H1 (cell line): ENCODE data around the gene RTN4RL1. TPM values are rescaled to one million over a fixed set of nuclear protein-coding genes. Genes with fewer than 3 reads are reported as not detected.

Experiments
- ASH2L ChIP-seq: fragments of 200-600, 300-600 bp; sonication (generic); IDR thresholded peaks from one replicate; pipeline ENCODE4 v1.7.1; 2017; ENCODE audit warnings: low read length
- CHD2 ChIP-seq: IDR thresholded peaks from 2 replicates; pipeline ENCODE4 v1.6.1; 2012; ENCODE audit warnings: low read length, improper control_type of control experiment
- CTBP2 ChIP-seq: IDR thresholded peaks from 2 replicates; pipeline ENCODE4 v1.7.0; 2011; ENCODE audit warnings: borderline replicate concordance, mild to moderate bottlenecking, moderate library complexity, mixed read lengths, low read length; ENCODE audit not compliant: insufficient read depth, insufficient read length
- KDM4A ChIP-seq: IDR thresholded peaks from one replicate; pipeline ENCODE4 v1.7.1; 2012; ENCODE audit warnings: low read depth, mild to moderate bottlenecking, moderate library complexity, low read length, inconsistent platforms; ENCODE audit not compliant: severe bottlenecking
- RXRA ChIP-seq: IDR thresholded peaks from 2 replicates; pipeline ENCODE4 v1.6.1; 2011; ENCODE audit warnings: low read depth, mild to moderate bottlenecking, low read length, moderate library complexity; ENCODE audit not compliant: insufficient read depth
- SIX5 ChIP-seq: IDR thresholded peaks from 2 replicates; pipeline ENCODE4 v1.6.1; 2011; ENCODE audit warnings: mild to moderate bottlenecking, low read depth, low read length
- SP2 ChIP-seq: IDR thresholded peaks from 2 replicates; pipeline ENCODE4 v1.6.1; 2012; ENCODE audit warnings: mild to moderate bottlenecking, low read length, inconsistent platforms
- TEAD4 ChIP-seq: IDR thresholded peaks from 2 replicates; pipeline ENCODE4 v1.6.1; 2012; ENCODE audit warnings: low read depth, low read length, inconsistent platforms, mixed read lengths
- YY1 ChIP-seq: IDR thresholded peaks from 2 replicates; pipeline ENCODE4 v1.6.1; 2011; ENCODE audit warnings: low read depth, mild to moderate bottlenecking, low read length
- polyA plus RNA-seq, 7 experiments: library from polyadenylated mRNA; depleted of rRNA in 3 of 7; stranded (reverse) in 5 of 7; unstranded in 2 of 7; fragments of >200 nt in 5 of 7; fragments of 200-250 nt in 2 of 7; gene quantifications; 1 replicate in 5 of 7; 2 replicates in 1 of 7; 4 replicates in 1 of 7; pipeline versions ENCODE4 v1.2.1 to v1.2.3, GENCODE V29; 2011 to 2013; ENCODE audit warnings: missing spikeins in 2 of 7, mixed read lengths in 2 of 7
- total RNA-seq: library from RNA; stranded (reverse); fragmentation: NEBNext Ultra II Directional; extraction: Animal tissue kit (Norgen Biotek cat#: 25700); gene quantifications from 2 replicates; pipeline ENCODE4 v1.2.1, GENCODE V29; 2021
- TF ChIP-seq, protein P1 (sequence below): fragments of 300-600 bp; sonication (generic); IDR thresholded peaks from 2 replicates; pipeline ENCODE4 v1.7.1; 2012; ENCODE audit warnings: low read length, moderate library complexity, mild to moderate bottlenecking, inconsistent platforms; ENCODE audit not compliant: insufficient replicate concordance

RTN4RL1 gene
- total and polyA plus RNA-seq, 2 of the 8 experiments (the other 6 are each of a cell fraction or from before 2014, with no cell fraction given), result 0.09 TPM; not detected in 1

GRCh38 chr17:2071455-2072281 lies 46.5 kb upstream of the RTN4RL1 start (continued):
- TF ChIP-seq, protein P1, sequence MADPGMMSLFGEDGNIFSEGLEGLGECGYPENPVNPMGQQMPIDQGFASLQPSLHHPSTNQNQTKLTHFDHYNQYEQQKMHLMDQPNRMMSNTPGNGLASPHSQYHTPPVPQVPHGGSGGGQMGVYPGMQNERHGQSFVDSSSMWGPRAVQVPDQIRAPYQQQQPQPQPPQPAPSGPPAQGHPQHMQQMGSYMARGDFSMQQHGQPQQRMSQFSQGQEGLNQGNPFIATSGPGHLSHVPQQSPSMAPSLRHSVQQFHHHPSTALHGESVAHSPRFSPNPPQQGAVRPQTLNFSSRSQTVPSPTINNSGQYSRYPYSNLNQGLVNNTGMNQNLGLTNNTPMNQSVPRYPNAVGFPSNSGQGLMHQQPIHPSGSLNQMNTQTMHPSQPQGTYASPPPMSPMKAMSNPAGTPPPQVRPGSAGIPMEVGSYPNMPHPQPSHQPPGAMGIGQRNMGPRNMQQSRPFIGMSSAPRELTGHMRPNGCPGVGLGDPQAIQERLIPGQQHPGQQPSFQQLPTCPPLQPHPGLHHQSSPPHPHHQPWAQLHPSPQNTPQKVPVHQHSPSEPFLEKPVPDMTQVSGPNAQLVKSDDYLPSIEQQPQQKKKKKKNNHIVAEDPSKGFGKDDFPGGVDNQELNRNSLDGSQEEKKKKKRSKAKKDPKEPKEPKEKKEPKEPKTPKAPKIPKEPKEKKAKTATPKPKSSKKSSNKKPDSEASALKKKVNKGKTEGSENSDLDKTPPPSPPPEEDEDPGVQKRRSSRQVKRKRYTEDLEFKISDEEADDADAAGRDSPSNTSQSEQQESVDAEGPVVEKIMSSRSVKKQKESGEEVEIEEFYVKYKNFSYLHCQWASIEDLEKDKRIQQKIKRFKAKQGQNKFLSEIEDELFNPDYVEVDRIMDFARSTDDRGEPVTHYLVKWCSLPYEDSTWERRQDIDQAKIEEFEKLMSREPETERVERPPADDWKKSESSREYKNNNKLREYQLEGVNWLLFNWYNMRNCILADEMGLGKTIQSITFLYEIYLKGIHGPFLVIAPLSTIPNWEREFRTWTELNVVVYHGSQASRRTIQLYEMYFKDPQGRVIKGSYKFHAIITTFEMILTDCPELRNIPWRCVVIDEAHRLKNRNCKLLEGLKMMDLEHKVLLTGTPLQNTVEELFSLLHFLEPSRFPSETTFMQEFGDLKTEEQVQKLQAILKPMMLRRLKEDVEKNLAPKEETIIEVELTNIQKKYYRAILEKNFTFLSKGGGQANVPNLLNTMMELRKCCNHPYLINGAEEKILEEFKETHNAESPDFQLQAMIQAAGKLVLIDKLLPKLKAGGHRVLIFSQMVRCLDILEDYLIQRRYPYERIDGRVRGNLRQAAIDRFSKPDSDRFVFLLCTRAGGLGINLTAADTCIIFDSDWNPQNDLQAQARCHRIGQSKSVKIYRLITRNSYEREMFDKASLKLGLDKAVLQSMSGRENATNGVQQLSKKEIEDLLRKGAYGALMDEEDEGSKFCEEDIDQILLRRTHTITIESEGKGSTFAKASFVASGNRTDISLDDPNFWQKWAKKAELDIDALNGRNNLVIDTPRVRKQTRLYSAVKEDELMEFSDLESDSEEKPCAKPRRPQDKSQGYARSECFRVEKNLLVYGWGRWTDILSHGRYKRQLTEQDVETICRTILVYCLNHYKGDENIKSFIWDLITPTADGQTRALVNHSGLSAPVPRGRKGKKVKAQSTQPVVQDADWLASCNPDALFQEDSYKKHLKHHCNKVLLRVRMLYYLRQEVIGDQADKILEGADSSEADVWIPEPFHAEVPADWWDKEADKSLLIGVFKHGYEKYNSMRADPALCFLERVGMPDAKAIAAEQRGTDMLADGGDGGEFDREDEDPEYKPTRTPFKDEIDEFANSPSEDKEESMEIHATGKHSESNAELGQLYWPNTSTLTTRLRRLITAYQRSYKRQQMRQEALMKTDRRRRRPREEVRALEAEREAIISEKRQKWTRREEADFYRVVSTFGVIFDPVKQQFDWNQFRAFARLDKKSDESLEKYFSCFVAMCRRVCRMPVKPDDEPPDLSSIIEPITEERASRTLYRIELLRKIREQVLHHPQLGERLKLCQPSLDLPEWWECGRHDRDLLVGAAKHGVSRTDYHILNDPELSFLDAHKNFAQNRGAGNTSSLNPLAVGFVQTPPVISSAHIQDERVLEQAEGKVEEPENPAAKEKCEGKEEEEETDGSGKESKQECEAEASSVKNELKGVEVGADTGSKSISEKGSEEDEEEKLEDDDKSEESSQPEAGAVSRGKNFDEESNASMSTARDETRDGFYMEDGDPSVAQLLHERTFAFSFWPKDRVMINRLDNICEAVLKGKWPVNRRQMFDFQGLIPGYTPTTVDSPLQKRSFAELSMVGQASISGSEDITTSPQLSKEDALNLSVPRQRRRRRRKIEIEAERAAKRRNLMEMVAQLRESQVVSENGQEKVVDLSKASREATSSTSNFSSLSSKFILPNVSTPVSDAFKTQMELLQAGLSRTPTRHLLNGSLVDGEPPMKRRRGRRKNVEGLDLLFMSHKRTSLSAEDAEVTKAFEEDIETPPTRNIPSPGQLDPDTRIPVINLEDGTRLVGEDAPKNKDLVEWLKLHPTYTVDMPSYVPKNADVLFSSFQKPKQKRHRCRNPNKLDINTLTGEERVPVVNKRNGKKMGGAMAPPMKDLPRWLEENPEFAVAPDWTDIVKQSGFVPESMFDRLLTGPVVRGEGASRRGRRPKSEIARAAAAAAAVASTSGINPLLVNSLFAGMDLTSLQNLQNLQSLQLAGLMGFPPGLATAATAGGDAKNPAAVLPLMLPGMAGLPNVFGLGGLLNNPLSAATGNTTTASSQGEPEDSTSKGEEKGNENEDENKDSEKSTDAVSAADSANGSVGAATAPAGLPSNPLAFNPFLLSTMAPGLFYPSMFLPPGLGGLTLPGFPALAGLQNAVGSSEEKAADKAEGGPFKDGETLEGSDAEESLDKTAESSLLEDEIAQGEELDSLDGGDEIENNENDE, result no peak
- TF ChIP-seq ASH2L (no peak), KDM4A (no peak), RXRA (no peak), SIX5 (no peak), CTBP2 (no peak), SP2 (no peak), TEAD4 (no peak), YY1 (no peak), CHD2 (no peak)
- TF ChIP-seq, all 59 proteins: peak for 0
